Caki2 (cell line): ENCODE results near the gene WFDC5. TPM values are rescaled to one million over a fixed set of nuclear protein-coding genes. Genes with fewer than 3 reads are reported as not detected.
"Not testable (repeated sequence)": the region's sequence is repeated elsewhere in the genome, so short reads cannot be mapped to it uniquely, and the experiment has no call there.

ENCODE experiments used
- DNase-seq: peaks from one replicate; pipeline ENCODE4 v3.0.0-alpha.2; 2015; ENCODE audit warnings: low read depth
- in situ Hi-C: cut with HindIII; loops from 2 replicates; pipeline ENCODE4 v1.10.0; 2016; ENCODE audit warnings: low sequenced_read_pairs, low pct_unique_long_range_greater_than_20kb, mixed read lengths
- total RNA-seq: library from RNA; depleted of rRNA; stranded (reverse); fragments of >200 nt; shearing (Covaris generic); gene quantifications from 2 replicates; pipeline ENCODE4 v1.2.3, GENCODE V29; 2014; ENCODE audit warnings: low replicate concordance; rRNA removed

Gene WFDC5
- total RNA-seq, 1 experiment from 2014 or later = not detected

- DNase-seq = no peak
- in situ Hi-C loops = no loop called here
Observed at GRCh38 chr20:45070932-45071632, 43.9 kb downstream of the WFDC5 start.

- in situ Hi-C loops = no loop called here
Observed at GRCh38 chr20:45069261-45069660, 45.7 kb downstream of the WFDC5 start.

GRCh38 chr20:45067558-45067957, 47.4 kb downstream of the WFDC5 start:
- in situ Hi-C loops = no loop called here
- no peak for DNase-seq

More at GRCh38 chr20:45069261-45069660, 45.7 kb downstream of the WFDC5 start:
- no peak for DNase-seq

- no peak for DNase-seq
- in situ Hi-C loops = no loop called here
Observed at GRCh38 chr20:45067087-45067486, 47.9 kb downstream of the WFDC5 start.

GRCh38 chr20:45066372-45066771, 48.6 kb downstream of the WFDC5 start:
- in situ Hi-C loops = no loop called here
- no peak for DNase-seq

- no peak for DNase-seq
- in situ Hi-C loops = no loop called here
Observed at GRCh38 chr20:45064812-45065211, 50.2 kb downstream of the WFDC5 start.

- DNase-seq, in situ Hi-C loops: not testable (repeated sequence)
Observed at GRCh38 chr20:45063107-45063506, 51.9 kb downstream of the WFDC5 start.

GRCh38 chr20:45061244-45061643, 53.7 kb downstream of the WFDC5 start:
- in situ Hi-C loops = no loop called here
- peak; percentile 71 for DNase-seq

- in situ Hi-C loops = no loop called here
- no peak for DNase-seq
Observed at GRCh38 chr20:45060294-45060693, 54.7 kb downstream of the WFDC5 start.

Other genes starting within 250 kb of the WFDC5 start
- gene YWHAB, start 229.5 kb downstream of the WFDC5 start, total RNA-seq = 105 and 115 TPM in 2 replicates
- gene PABPC1L, start 205.1 kb downstream of the WFDC5 start, total RNA-seq = 6.1 and 10.3 TPM in 2 replicates
- gene TOMM34, start 154.8 kb downstream of the WFDC5 start, total RNA-seq = 42.3 and 48.0 TPM in 2 replicates
- gene STK4, start 148.7 kb downstream of the WFDC5 start, total RNA-seq = 4.2 and 6.9 TPM in 2 replicates
- not detected in 2 replicates for gene KCNS1, start 14.0 kb downstream of the WFDC5 start, total RNA-seq
- gene WFDC12, start 9.3 kb upstream of the WFDC5 start, total RNA-seq = not detected in 2 replicates
- not detected in 2 replicates for gene PI3, start 59.7 kb upstream of the WFDC5 start, total RNA-seq
- gene SEMG1, start 91.9 kb upstream of the WFDC5 start, total RNA-seq = not detected in 2 replicates
- gene SEMG2, start 106.2 kb upstream of the WFDC5 start, total RNA-seq = not detected in 2 replicates
- gene SLPI, start 139.4 kb upstream of the WFDC5 start, total RNA-seq = 1.5 TPM in 1 of 2 replicates, not detected in the other
- gene RBPJL, start 191.7 kb upstream of the WFDC5 start, total RNA-seq = not detected in 2 replicates
- 0.10 and 2.1 TPM in 2 replicates for gene MATN4, start 193.1 kb upstream of the WFDC5 start, total RNA-seq
- 92.8 and 111 TPM in 2 replicates for gene SDC4, start 233.2 kb upstream of the WFDC5 start, total RNA-seq
- gene SYS1, start 248.0 kb upstream of the WFDC5 start, total RNA-seq = 59.1 and 84.9 TPM in 2 replicates